Activated T-helper 17 cell treated with anti-CD3 and anti-CD28 coated beads, Interleukin-2, amount 50 U/mL, for 72 hours (primary cell): ENCODE results near the gene EMILIN2. TPM values are rescaled to one million over a fixed set of nuclear protein-coding genes. Genes with fewer than 3 reads are reported as not detected.

Experiments used
- ATAC-seq: fragments of 150-1000 bp; cut with Tn5 transposase; replicated peaks from 2 replicates; pipeline ENCODE4 v1.10.0; 2021; ENCODE audit warnings: mild to moderate bottlenecking, moderate library complexity
- H3K27ac Mint-ChIP-seq: one replicate; pipeline ENCODE4 v1.8.0; 2022; ENCODE audit warnings: mixed read lengths
- H3K27me3 Mint-ChIP-seq: one replicate; pipeline ENCODE4 v1.8.0; 2022; ENCODE audit warnings: mixed read lengths
- H3K36me3 Mint-ChIP-seq: one replicate; pipeline ENCODE4 v1.8.0; 2022; ENCODE audit warnings: low read depth, mild to moderate bottlenecking, mixed read lengths
- H3K4me1 Mint-ChIP-seq: one replicate; pipeline ENCODE4 v1.8.0; 2022; ENCODE audit warnings: mixed read lengths
- H3K4me3 Mint-ChIP-seq: one replicate; pipeline ENCODE4 v1.8.0; 2022; ENCODE audit warnings: mild to moderate bottlenecking, mixed read lengths
- H3K9me3 Mint-ChIP-seq: one replicate; pipeline ENCODE4 v1.8.0; 2022; ENCODE audit warnings: mixed read lengths
- total RNA-seq, 2 donors: library from RNA; stranded (reverse); gene quantifications; one replicate each; pipeline ENCODE4 v1.2.3, GENCODE V29; 2022

Gene EMILIN2
- total RNA-seq, 2 donors from 2014 or later: 20.7 to 28.8 TPM

- Mint-ChIP-seq H3K27ac (peak overlapping the region; percentile 1), H3K36me3 (no peaks in the 10 kb centered on the region), H3K4me3 (no peak overlapping the region), H3K4me1 (peaks cover 48% of the 10 kb centered on the region), H3K27me3 (no peaks in the 10 kb centered on the region), H3K9me3 (peaks cover 12% of the 10 kb centered on the region)
- ATAC-seq: no peak
Observed at GRCh38 chr18:2894131-2894840, 47.5 kb downstream of the EMILIN2 start.

DNA sequence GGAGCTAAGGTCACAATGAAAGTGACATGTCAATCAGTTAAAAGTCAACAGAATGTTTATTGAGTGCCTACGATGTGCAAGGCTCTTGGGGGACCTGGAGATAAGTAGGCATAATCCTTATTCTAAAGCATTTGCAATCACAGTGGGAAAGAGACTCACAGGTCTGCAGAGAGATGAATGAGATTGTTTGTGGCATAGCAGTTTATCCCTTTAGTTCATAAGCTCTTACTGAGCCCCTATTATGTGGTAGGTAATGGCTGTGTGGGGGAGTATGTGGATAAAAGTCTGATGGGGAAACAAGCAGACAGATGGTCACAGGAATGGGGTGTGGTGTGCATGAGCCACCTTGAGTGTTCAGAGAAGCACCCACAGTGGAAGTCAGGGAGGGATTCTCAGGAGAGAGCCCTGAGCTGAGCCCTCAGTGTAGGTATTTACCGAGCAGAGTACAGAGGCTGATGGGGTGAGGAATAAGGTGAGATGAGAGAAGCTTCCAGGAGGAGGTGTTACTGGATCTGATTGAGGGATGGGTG, 48.1 kb downstream of the EMILIN2 start:
- Mint-ChIP-seq H3K27me3 (no peaks in the 10 kb centered on the region), H3K4me3 (no peak overlapping the region), H3K4me1 (peaks cover 42% of the 10 kb centered on the region), H3K27ac (peak overlapping the region; percentile 1), H3K9me3 (peaks cover 8% of the 10 kb centered on the region), H3K36me3 (no peaks in the 10 kb centered on the region)
- ATAC-seq: no peak

DNA sequence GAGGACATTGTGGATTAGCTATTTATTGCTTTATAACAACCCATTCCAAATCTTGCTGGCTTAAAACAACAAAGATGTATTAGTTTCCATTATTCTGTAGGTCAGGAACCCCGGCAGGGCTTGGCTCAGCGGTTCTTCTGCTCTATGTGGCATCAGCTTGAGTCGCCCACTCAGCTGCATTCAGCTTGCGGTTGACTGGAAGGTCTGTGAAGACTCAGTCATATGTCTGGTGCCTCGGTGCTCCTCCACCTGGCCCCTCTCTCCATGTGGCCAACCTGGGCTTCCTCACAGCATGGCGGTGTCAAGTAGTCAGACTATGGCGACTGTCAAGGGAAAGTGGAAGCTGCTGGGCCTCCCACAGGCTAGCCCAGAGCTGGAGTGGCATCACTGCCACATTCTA, 48.6 kb downstream of the EMILIN2 start:
- peaks cover 8% of the 10 kb centered on the region for H3K9me3 Mint-ChIP-seq
- H3K4me1 Mint-ChIP-seq: peaks cover 37% of the 10 kb centered on the region
- no peak for ATAC-seq
- H3K27me3 Mint-ChIP-seq: no peaks in the 10 kb centered on the region
- no peak overlapping the region for H3K27ac Mint-ChIP-seq
- no peak overlapping the region for H3K4me3 Mint-ChIP-seq
- H3K36me3 Mint-ChIP-seq: no peaks in the 10 kb centered on the region

GRCh38 chr18:2896990-2897389, 50.2 kb downstream of the EMILIN2 start:
- H3K27me3 Mint-ChIP-seq: no peaks in the 10 kb centered on the region
- no peak overlapping the region for H3K4me3 Mint-ChIP-seq
- peaks cover 22% of the 10 kb centered on the region for H3K4me1 Mint-ChIP-seq
- H3K27ac Mint-ChIP-seq: no peak overlapping the region
- no peaks in the 10 kb centered on the region for H3K9me3 Mint-ChIP-seq
- H3K36me3 Mint-ChIP-seq: no peaks in the 10 kb centered on the region
- no peak for ATAC-seq

DNA sequence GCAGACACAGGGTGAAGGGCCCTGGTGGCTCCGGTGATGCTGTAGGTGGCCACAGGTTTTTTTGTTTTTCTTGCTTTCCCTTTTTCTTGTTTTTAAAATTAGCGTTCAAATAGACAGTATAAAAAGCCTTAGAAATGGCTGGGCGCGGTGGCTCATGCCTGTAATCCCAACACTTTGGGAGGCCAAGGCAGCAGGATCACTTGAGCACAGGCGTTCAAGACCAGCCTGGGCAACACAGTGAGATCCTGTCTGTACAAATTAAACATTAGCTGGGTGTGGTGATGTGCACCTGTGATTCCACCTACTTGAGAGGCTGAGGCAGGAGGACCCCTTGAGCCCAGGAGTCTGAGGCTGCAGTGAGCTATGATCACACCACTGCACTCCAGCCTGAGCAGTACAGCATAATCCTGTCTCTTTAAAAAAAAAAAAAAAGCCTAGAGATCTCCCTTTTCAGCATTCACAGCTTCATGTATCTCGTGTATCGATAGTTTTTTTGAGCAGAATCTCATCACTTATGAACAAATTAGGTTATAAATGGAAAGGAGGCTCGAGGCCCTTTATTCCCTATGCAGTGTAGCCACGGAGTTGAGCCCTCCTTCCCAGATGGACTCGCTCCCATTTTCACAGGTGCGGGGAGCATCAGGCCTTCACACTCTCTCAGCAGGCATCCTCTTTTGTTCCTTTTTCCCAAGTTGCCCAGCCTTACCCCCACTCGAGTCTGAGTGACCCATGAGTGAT, 50.8 kb downstream of the EMILIN2 start:
- Mint-ChIP-seq H3K27me3 (no peaks in the 10 kb centered on the region), H3K4me3 (no peak overlapping the region), H3K9me3 (no peaks in the 10 kb centered on the region), H3K36me3 (no peaks in the 10 kb centered on the region), H3K27ac (no peak overlapping the region), H3K4me1 (peaks cover 20% of the 10 kb centered on the region)
- ATAC-seq: no peak

DNA sequence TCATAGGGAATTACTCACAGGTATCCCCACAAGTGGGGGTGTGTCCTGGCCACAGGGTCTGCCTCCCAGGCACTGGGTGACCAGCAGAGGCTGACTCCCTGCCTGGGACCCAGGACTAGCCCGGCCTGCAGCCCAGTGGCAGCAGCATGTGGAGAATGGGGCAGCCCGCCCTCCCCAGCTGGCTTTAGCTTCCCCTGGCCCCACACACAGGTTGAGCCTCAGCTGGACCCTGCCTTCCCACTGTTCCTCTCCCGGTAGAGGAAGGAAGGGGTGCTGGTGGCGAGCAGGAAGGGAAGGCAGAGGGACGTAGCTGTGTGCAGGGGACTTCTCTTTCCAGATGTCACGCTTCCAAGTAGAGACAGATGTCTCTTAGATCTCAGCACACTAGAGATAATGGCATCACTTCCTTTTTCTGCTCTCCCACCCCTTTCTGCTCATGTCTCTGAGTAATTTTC, 51.4 kb downstream of the EMILIN2 start:
- H3K4me1 Mint-ChIP-seq: peaks cover 17% of the 10 kb centered on the region
- peak; percentile 67 for ATAC-seq

GRCh38 chr18:2900684-2901422, 54.0 kb downstream of the EMILIN2 start:
- Mint-ChIP-seq H3K4me1 (peaks cover 7% of the 10 kb centered on the region), H3K4me3 (no peak overlapping the region), H3K9me3 (no peaks in the 10 kb centered on the region), H3K27me3 (no peaks in the 10 kb centered on the region), H3K36me3 (no peaks in the 10 kb centered on the region), H3K27ac (peak overlapping the region; percentile 28)
- no peak for ATAC-seq

More for the DNA sequence above, 51.4 kb downstream of the EMILIN2 start:
- no peaks in the 10 kb centered on the region for H3K36me3 Mint-ChIP-seq
- H3K9me3 Mint-ChIP-seq: no peaks in the 10 kb centered on the region
- H3K27me3 Mint-ChIP-seq: no peaks in the 10 kb centered on the region
- H3K4me3 Mint-ChIP-seq: no peak overlapping the region
- H3K27ac Mint-ChIP-seq: no peak overlapping the region

GRCh38 chr18:2901423-2901985, 54.7 kb downstream of the EMILIN2 start:
- no peaks in the 10 kb centered on the region for H3K27me3 Mint-ChIP-seq
- H3K4me1 Mint-ChIP-seq: peaks cover 7% of the 10 kb centered on the region
- H3K27ac Mint-ChIP-seq: no peak overlapping the region
- no peaks in the 10 kb centered on the region for H3K36me3 Mint-ChIP-seq
- no peaks in the 10 kb centered on the region for H3K9me3 Mint-ChIP-seq
- no peak overlapping the region for H3K4me3 Mint-ChIP-seq
- no peak for ATAC-seq

DNA sequence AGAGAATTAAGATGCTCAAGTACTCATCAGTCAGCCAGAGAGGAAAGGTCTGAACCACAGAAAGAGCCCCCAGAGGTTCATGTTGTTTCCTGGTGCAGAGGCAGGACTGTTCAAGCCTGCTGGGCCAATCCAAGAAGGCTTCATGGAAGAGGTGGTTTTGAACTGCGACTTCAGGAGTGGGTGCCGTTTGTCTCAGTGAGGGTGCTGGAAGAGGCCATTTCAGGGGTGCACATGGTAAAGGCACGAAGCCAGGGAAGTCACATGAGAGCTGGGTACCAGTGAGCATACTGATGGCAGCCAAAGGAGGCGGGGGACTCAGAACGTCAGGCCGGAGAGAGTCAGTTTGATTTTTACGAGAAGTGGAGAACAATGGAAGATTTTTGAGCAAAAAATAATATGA, 55.5 kb downstream of the EMILIN2 start:
- H3K4me1 Mint-ChIP-seq: peaks cover 7% of the 10 kb centered on the region
- peaks cover 3% of the 10 kb centered on the region for H3K36me3 Mint-ChIP-seq
- no peak overlapping the region for H3K4me3 Mint-ChIP-seq
- H3K9me3 Mint-ChIP-seq: no peaks in the 10 kb centered on the region
- ATAC-seq: no peak
- no peak overlapping the region for H3K27ac Mint-ChIP-seq
- no peaks in the 10 kb centered on the region for H3K27me3 Mint-ChIP-seq

- no peak for ATAC-seq
- H3K27me3 Mint-ChIP-seq: no peaks in the 10 kb centered on the region
- peaks cover 10% of the 10 kb centered on the region for H3K36me3 Mint-ChIP-seq
- no peaks in the 10 kb centered on the region for H3K9me3 Mint-ChIP-seq
- no peak overlapping the region for H3K4me3 Mint-ChIP-seq
- H3K27ac Mint-ChIP-seq: no peak overlapping the region
- H3K4me1 Mint-ChIP-seq: peaks cover 3% of the 10 kb centered on the region
Observed at GRCh38 chr18:2903006-2903405, 56.2 kb downstream of the EMILIN2 start.

DNA sequence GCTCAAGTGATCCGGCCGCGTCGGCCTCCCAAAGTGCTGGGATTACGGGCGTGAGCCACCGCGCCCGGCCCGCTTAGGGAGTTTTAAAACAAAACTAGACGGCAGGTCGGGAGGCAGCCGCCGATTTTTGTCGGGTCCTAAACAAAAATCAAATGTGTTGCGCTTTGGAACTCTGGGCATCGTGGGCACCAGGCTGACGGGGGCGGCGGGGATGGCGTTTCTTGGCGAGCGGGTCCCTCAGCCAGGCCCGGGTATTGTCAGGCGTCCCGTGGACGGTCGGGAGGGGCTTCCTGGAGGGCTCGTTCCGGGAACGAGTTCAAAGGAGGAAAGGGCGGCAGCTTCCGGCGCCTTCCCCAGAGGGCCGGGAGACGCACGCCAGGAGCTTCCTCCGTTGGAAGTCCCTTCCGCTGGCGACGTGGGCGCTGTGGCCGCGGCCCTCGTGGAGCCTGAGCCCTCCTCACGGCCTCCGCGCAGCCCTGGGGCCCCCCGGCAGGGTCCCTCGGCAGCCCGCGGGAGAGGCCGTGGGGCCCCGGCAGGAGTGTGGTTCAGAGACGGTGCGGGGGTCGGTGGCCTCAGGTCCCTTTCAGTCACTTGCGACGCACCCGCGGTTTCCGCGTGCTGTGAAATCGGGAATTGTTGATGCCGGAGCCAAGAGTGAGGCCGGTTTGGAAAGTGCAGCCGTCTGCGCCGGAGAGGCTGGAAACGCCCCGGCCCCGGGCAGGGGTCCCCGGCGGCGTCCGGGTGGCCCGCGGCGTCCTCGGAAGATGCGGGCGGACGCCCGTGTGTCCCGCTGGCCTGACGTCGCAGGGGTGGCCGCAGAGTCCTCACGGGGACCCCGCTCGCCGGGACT, 59.3 kb downstream of the EMILIN2 start:
- ATAC-seq: peak; percentile 64
- Mint-ChIP-seq H3K4me3 (peak overlapping the region; percentile 77), H3K27me3 (no peaks in the 10 kb centered on the region), H3K4me1 (peaks cover 9% of the 10 kb centered on the region), H3K36me3 (peaks cover 37% of the 10 kb centered on the region), H3K9me3 (no peaks in the 10 kb centered on the region), H3K27ac (peak overlapping the region; percentile 84)

GRCh38 chr18:2906704-2907549, 60.1 kb downstream of the EMILIN2 start:
- no peaks in the 10 kb centered on the region for H3K9me3 Mint-ChIP-seq
- peaks cover 9% of the 10 kb centered on the region for H3K4me1 Mint-ChIP-seq
- H3K27me3 Mint-ChIP-seq: no peaks in the 10 kb centered on the region
- ATAC-seq: peak; percentile 71
- peak overlapping the region; percentile 8 for H3K27ac Mint-ChIP-seq
- peaks cover 42% of the 10 kb centered on the region for H3K36me3 Mint-ChIP-seq
- H3K4me3 Mint-ChIP-seq: peak overlapping the region; percentile 83
